ENCODE results near the gene C10orf143. TPM values are rescaled to one million over a fixed set of nuclear protein-coding genes. Genes with fewer than 3 reads are reported as not detected.

C10orf143 gene
- total RNA-seq, 4 donors from 2014 or later, result 1.6 to 5.8 (median 3.7) TPM; not detected in 1

DNA sequence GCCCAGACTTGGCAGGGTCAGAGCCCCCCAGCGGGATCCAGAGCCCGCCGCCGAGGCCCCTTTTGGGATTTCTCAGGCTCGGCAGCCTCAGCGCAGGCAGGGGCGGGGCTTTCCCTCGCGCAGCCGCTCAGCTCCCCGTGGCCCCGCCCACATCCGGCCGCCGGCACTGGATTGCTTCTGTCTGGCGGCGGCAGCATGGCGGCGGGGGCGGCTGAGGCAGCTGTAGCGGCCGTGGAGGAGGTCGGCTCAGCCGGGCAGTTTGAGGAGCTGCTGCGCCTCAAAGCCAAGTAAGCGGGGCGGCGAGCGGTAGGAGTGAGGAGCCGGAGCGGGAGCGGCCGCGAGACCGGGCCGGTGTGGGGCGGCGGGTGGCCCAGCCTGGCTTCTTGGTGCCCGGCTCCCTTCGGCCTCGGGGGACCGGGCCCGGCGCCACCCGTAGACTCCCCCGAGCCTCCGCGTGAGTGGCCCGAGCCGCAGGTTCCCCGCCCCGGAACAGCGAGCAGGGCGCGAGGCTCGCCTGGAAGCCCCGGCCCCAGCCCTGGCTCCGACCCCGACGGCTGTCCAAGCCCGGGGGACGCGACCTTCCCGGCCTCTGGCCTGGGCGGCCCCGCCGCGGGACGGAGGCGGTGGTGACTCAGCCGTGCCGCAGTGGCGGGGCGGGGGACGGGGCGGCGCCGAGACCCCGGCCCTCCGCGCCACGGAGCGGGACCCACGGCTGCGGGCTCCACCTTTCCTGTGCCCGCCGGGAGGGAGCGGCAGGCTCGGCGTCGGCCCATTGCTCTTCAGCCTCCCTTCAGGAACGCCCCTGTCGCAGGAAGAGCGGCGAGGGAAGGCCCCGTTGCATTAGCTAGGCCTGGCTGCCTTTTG lies 25.8 kb upstream of the C10orf143 start, which contains the start of gene GLRX3:
TSS of gene GLRX3 (plus strand) at position 166 of the 864 bp plus-strand sequence. CDS start at position 196, 30 bp downstream.
- Histone ChIP-seq H3K27ac (peak within 1 kb of the TSS; percentile 69 to 87 (median 76)), H3K4me1 (peaks cover 0 to 39% (median 13%) of the 10 kb centered on the region in 4 donors), H3K36me3 (no peaks in the 10 kb centered on the region), H3K4me3 (peak within 1 kb of the TSS; percentile 70 to 91 (median 84)), H3K9me3 (no peaks in the 10 kb centered on the region), H3K27me3 (no peaks in the 10 kb centered on the region)
- TF ChIP-seq POLR2A (IDR thresholded peaks at IDR 0.05), result peak; percentile 49 to 64
- TF ChIP-seq, protein P1, sequence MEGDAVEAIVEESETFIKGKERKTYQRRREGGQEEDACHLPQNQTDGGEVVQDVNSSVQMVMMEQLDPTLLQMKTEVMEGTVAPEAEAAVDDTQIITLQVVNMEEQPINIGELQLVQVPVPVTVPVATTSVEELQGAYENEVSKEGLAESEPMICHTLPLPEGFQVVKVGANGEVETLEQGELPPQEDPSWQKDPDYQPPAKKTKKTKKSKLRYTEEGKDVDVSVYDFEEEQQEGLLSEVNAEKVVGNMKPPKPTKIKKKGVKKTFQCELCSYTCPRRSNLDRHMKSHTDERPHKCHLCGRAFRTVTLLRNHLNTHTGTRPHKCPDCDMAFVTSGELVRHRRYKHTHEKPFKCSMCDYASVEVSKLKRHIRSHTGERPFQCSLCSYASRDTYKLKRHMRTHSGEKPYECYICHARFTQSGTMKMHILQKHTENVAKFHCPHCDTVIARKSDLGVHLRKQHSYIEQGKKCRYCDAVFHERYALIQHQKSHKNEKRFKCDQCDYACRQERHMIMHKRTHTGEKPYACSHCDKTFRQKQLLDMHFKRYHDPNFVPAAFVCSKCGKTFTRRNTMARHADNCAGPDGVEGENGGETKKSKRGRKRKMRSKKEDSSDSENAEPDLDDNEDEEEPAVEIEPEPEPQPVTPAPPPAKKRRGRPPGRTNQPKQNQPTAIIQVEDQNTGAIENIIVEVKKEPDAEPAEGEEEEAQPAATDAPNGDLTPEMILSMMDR (IDR thresholded peaks at IDR 0.05), result no peak
- DNase-seq, result peak; percentile 83 to 95 (median 93)

DNA sequence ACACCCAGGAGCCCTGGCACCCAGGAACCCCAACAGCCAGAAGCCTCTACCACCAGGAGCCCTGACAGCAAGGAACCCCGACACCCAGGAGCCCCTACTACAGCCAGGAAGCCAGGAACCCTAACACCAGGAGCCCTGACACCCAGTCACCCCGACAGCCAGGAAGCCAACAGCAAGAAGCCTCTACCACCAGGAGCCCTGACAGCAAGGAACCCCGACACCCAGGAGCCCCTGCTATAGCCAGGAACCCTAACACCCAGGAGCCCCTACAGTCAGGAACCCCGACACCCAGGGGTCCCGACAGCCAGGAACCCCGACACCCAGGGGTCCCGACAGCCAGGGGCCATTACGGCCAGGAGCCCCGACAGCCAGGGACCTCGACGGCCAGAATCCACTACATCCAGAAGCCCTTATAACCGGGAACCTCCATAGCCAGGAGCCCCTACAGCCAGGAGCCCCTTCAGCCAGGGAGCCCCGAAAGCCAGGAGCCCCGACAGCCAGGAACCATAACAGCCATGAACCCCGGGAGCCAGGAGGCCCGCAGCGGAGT lies 25.1 kb upstream of the C10orf143 start:
- Histone ChIP-seq H3K4me1 (peaks cover 0 to 34% (median 10%) of the 10 kb centered on the region in 4 donors), H3K27ac (peak overlapping the region; percentile 69 to 87 (median 76)), H3K27me3 (no peaks in the 10 kb centered on the region), H3K36me3 (no peaks in the 10 kb centered on the region), H3K9me3 (no peaks in the 10 kb centered on the region), H3K4me3 (peak overlapping the region; percentile 70 to 91 (median 84))
- TF ChIP-seq, protein P1 (IDR thresholded peaks at IDR 0.05), result no peak
- no peak for TF ChIP-seq POLR2A (IDR thresholded peaks at IDR 0.05)
- peak in 1 of 3 donors; percentile 60 for DNase-seq

DNA sequence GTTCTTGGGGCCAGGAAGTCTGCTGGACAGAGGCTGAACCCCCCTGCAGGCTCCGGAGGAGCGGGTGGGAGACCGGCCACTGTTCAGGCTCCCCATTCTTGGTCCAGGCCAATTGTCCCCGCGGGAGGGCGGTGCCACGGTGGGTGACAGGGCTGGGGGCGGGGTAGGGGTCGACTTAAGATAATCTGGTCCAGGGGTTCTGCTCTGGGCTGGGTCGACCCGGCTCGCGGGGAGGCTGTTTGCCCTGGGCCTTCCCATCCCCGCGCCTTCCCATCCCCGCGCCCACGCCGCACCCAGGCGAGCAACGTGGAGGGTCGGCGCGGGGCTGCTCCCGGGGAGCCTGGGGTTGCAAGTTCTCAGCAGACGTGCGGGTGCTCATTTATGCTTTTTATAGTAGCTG lies 18.3 kb upstream of the C10orf143 start:
- TF ChIP-seq, protein P1 (IDR thresholded peaks at IDR 0.05), result no peak
- TF ChIP-seq POLR2A (IDR thresholded peaks at IDR 0.05), result no peak
- Histone ChIP-seq H3K27ac (no peak overlapping the region), H3K4me3 (no peak overlapping the region), H3K36me3 (no peaks in the 10 kb centered on the region), H3K9me3 (no peaks in the 10 kb centered on the region), H3K4me1 (no peaks in the 10 kb centered on the region), H3K27me3 (no peaks in the 10 kb centered on the region)
- no peak for DNase-seq

DNA sequence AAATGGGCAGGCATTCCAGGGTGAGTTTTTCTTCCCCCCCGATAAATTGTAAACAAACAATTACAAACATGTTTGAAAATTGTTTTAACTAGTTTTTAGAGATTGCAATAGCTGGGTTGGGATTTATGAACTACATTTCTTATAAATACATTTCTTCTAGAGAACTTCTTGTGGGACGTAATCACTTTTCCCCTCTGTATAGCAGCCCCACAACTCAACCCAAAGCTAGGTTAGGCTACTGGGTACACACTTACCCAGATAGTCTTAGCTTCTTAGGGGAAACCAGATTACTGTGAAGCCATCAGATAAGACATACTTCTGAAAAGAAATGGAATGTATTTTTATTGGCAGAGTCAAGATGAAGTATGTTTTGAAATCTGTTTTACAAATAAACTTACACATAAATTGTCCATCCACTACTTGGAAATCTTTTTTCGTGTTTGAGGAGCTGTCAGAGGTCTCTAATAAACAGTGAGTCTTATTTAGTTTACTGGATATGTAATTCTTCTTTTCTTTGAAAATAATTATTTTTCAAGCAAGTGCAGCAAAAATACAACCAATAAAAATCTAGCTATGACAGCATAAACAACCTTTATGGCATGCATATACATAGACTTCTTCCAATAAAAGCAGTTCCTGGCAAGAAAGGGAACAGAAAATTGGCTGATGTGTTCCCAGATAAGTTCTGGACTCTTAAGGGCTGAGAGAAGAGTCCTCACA lies 17.6 kb upstream of the C10orf143 start:
- no peak overlapping the region for H3K27ac ChIP-seq
- no peak for TF ChIP-seq POLR2A (IDR thresholded peaks at IDR 0.05)
- TF ChIP-seq, protein P1 (IDR thresholded peaks at IDR 0.05), result no peak
- no peaks in the 10 kb centered on the region for H3K9me3 ChIP-seq
- no peak for DNase-seq
- H3K36me3 ChIP-seq, result no peaks in the 10 kb centered on the region
- H3K4me3 ChIP-seq, result no peak overlapping the region
- no peaks in the 10 kb centered on the region for H3K4me1 ChIP-seq
- H3K27me3 ChIP-seq, result no peaks in the 10 kb centered on the region

DNA sequence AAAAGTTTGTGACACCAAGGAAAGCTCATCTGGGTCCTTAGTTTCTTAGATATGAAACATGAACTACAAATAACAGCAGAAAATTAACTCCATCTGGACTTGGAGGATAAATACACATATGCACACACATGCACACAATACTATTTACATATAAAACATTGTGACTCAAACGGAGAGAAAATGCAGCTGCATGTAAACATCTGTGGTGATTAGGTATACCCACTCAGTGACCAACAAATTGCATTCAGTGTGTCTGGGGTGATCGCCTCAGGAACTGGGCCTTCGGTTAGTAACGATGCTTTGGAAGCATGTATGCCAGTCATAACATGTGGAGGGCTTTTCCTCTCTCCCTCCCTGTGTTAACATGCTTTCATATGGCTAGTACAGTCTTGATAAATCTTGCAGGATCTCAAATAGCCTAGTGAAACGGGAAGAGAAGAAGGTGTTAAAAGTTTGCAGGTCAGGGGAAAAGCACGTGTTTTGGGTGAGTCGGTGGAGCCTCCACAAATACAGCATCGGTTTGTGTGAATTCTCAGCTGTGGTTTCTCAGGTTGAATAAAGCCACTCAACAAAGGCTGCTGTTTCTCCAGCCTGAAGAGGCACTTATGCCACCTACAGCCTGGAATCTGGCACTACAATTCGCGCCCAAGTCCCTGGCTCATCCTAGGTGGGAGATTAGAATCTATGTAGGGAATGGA lies 16.9 kb upstream of the C10orf143 start:
- Histone ChIP-seq H3K27me3 (no peaks in the 10 kb centered on the region), H3K9me3 (no peaks in the 10 kb centered on the region), H3K4me3 (no peak overlapping the region), H3K27ac (no peak overlapping the region), H3K4me1 (no peaks in the 10 kb centered on the region), H3K36me3 (no peaks in the 10 kb centered on the region)
- peak; percentile 33 to 79 (median 60) for DNase-seq
- TF ChIP-seq, protein P1 (IDR thresholded peaks at IDR 0.05), result peak; percentile 22 to 72 (median 68)
- TF ChIP-seq POLR2A (IDR thresholded peaks at IDR 0.05), result no peak

Data from Peyer's patch (tissue), 4 donors.